GM12801 (cell line): ENCODE measurements around the gene PRXL2A.

Experiments used
- CTCF ChIP-seq: IDR thresholded peaks from one replicate; pipeline ENCODE4 v1.5.1; 2011; ENCODE audit warnings: control low read depth; ENCODE audit not compliant: insufficient read length; ENCODE audit errors: extremely low read depth

Gene PRXL2A

DNA sequence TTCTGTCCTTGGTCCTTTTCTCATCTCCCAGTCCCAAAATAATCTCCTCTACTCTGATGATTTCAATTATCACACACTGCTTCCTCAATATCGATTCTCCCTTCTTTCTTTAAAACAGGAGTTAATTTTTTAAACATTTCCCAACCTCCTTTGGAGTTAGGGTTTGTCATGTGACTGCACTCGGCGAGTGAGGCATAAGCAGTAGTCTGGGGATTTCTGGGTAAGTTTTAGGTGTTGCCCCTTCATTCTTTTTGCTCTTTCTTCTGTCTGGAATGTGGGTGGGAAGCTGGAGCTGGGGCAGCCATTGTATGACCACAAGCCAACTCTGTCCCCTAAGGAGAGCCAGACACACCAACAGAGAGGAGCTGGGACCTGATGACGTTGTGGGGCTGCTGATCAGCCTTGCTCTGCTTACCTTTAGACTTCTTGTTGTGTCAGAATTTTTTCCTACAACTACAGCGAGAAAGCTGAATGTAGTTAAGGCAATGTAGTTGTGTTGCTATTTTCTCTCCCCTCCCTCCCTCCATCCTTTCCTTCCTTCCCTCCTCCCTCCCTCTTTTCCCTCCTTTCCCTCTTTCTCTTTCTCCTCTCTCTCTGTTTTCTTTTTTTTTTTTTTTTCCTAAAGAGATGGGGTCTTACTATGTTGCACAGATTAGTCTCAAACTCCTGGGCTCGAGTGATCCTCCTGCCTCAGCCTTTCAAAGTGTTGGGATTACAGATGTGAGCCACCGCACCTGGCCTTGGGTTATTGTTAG is 39.3 kb downstream of the PRXL2A start:
- no peak for TF ChIP-seq CTCF

- no peak for TF ChIP-seq CTCF
These were observed 40.0 kb downstream of the PRXL2A start for GRCh38 chr10:80448209-80448942.

- no peak for TF ChIP-seq CTCF
These were observed 41.2 kb downstream of the PRXL2A start for GRCh38 chr10:80449520-80449919.

- no peak for TF ChIP-seq CTCF
These were observed 42.8 kb downstream of the PRXL2A start for GRCh38 chr10:80451132-80451531.

DNA sequence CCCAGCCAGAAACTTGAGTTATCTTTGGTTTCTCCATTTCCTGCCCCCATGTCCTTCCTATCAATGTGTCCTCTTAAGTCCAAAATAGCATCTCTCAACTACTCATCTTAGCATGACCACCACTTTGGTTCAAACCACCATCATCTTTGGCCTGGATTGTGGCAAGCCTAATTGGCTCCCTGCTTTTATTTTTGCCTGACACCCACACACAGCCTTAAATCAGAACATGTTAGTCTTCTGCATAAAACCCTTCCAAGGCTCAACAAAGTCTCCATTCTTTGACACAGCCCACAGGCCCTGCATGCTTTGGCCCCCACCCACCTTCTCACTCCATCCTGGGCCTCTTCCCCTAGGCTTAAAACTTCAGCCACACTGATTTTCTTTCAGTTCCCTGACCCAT is 43.7 kb downstream of the PRXL2A start:
- TF ChIP-seq CTCF: no peak

DNA sequence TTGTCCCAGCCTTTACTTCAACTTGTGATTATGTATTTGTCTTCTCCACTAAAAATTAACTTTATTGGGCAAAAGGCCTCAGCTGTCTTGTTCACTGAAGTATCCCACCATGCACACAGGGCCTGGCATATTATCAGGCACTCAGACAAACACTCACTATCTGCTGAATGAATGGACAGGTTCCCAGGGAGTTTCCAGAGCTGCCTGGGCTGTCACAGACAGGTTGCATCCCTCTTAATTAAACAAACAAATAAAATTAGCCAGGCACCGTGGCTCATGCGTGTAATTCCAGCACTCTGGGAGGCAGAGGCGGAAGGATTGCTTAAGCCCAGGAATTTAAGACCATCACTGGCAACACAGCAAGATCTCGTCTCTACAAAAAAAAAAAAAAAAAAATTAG is 44.3 kb downstream of the PRXL2A start:
- TF ChIP-seq CTCF: no peak

DNA sequence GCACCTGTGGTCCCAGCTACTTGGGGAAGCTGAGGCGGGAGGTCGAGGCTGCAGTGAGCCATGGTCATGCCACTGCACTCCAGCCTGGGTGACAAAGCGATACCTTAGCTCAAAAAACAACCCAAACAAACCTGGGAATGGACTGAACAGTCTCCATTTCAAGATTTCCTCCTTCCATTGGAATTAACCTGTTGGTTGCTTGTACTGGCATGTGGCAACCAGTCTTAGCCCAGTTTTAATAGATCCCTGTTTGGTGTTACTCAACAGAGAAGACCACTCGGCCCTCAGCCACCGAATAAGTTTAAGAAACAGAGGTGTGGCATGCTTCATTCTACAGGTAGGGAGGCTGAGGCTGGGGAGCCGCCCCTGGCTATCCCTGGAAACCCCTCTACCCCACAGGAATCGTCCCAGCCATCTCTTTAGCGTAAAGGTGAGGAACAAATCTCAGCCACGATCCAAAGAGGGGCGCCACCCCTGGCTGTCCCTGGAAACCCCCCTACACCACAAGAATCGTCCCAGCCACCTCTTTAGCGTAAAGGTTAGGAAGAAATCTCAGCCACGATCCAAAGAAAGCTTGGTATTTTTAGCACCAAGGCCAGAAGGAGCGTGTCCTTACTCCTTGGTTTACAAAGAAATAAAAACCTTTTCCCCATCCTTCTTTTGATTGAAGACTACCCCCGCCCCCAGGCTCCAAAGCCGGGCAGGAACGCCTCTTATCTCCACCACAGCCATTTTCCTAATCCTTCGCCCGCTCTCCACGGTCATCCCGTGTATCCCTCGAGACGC is 44.9 kb downstream of the PRXL2A start:
- TF ChIP-seq CTCF: no peak
